Head of caudate nucleus (tissue), 42 donors: ENCODE results near the gene SINHCAF.
A peak's percentile ranks its signal among the peaks of the same experiment; 100 is the strongest.

ENCODE experiments used
- DNase-seq, 42 donors: peaks; one replicate each; pipeline versions ENCODE4 v3.0.0 to v3.0.0-alpha.2; 2020 to 2021; ENCODE audit warnings: mixed read lengths in 7 of 42
- intact Hi-C: fragments of 100-400 bp; cut with DNase I; formaldehyde crosslinking; loops from one replicate; pipeline ENCODE4 v1.15.0; 2022

SINHCAF gene

DNA sequence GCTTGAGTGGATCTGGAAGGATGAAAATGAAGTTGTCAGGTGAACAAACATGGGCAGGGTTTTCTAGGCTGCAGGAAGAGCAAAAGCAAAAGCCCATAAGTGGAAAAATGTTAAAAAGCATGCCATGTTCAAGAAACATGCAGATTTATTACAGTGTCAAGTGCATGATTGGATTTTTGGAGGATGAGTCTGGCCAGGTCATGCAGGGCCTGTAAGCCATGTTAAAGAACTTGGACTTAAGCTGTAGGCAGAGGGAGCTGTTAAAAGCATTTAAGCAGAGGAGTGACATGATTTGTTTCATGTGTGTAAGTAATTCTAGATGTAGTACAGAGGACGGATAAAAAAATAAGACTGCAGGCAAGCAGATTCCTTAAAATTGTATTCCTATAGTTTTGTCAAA is 16.3 kb upstream of the SINHCAF start:
- intact Hi-C loops = no loop called here
- no peak for DNase-seq

DNA sequence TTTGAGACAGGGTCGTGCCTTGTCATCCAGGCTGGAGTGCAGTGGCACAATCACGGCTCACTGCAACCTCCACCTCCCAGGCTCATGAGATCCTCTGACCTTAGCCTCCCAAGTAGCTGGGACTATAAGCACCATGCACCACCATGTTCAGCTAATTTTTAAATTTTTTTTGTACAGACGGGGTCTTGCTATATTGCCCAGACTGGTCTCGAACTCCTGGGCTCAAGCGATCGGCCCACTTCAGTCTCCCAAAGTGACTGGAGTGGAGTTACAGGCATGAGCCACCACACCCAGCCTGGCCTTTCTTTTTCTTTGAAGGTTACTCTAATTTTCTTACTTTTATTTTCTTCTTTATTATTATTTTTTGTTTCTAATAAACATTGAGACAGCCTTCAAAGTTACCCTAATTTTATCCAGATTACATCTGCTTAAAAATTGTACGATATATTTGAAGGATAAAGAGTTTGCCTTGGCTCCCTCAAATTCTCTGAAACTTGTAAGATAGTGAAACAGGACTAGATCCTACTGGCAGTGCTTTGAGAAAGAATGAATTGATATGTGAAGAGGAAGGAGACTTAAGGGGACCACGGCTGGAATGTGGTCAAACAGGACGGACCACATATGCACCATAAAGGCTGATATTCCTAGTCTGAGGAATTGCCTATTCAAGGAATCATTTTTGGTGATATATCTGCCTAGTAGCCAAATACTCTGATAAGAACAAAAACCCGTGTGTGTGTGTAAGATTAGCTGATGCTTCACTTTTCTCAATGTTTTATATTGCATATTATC is 14.1 kb upstream of the SINHCAF start:
- intact Hi-C loops = no loop called here
- no peak for DNase-seq

DNA sequence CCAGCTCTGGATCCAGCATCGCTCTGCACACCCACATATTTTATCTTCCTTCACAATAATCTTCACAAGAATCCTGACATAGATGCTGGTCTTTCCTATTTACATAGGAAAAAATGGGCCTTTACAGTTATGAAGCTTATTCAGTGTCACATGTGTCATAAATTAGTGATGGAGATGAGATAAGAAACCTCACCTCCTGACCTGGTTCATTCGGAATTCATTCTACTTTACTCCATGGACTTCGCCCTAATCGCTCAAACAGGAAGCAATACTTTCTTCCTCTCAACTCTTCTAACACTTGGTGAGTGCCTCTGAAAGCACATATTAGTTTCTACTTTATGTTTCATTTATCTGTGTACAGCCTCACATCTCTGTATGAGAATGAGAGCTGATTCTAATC is 12.0 kb upstream of the SINHCAF start:
- DNase-seq = no peak
- intact Hi-C loops = no loop called here

DNA sequence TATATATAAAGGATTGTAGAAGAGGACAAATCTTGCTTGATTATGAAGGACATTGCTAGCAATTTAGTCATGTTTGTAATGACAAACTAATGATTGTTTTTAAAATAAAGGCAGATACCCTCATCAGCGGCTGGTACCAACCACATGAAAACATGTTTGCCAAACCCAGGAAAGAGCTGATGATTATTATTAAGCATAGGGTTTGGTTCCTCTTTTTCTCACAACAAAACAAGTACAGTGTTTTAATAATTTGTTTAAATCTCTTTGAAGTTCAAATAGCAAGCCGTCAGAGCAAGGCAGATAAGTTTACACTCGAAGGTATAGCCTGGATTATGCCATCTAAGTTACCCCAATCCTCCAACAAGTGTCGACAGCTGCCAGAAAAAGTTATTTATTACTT is 5.3 kb upstream of the SINHCAF start:
- intact Hi-C loops = no loop called here
- DNase-seq = no peak

DNA sequence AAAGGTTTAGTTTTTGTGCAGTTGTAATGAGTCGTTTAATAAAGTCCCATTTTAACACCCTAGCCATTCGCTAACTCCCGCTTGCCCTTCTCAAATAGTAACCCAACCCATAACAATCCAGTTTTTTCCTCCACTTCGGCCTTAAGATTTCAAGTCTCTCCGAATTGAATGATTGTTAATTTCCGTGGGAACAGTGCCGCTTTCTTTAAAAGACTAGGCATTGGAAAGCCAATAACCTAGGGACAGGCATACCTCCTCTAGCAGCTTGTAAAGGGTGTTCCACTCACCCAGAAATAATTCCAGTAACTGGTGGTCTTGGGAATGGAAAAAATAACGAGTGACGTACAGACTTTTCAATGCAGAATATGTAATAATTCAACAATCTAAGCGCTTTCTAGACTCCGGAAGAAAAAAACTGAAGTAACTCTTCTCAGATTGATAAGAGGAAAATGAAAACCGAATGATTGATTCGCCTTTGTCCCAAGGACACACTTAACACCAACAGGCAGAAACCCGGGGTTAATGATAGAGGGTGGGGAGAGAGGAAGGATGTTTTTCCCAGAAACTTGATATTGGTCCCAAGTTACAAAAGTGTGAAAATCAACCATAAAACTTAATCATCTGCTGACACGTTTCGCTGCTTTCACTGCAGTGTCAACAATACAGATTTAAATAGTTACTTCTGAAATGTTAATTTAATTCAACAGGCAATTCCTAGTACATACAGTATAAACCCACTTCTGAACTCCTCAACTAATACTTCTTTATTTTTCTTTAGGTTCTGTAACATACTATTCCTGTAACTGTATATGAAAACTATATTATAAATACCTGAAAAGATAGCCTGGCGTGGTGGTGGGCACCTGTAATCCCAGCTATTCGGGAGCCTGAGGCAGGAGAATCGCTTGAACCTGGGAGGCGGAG is 1.0 kb upstream of the SINHCAF start:
- DNase-seq = peak in 1 of 42 donors; percentile 2
- intact Hi-C loops = no loop called here

DNA sequence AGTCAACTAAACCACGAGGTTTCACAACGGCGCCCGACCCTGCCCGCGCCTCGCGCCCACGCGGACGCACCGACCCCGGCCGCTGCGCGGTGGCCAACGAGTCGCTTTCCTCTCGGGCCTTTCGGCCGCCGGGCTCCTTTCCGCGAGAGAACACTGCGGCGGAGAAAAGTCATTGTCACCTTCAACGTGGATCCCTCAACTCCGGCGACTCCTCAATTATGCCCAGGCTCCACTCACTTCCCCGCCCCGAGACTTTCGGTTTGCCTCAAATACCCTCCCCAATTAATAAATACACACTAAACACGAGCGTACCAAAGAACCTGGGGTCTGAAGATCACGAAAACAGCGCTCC is 450 bp downstream of the SINHCAF start:
- intact Hi-C loops = no loop called here
- peak in 27 of 42 donors; percentile 4 to 64 (median 19) for DNase-seq

DNA sequence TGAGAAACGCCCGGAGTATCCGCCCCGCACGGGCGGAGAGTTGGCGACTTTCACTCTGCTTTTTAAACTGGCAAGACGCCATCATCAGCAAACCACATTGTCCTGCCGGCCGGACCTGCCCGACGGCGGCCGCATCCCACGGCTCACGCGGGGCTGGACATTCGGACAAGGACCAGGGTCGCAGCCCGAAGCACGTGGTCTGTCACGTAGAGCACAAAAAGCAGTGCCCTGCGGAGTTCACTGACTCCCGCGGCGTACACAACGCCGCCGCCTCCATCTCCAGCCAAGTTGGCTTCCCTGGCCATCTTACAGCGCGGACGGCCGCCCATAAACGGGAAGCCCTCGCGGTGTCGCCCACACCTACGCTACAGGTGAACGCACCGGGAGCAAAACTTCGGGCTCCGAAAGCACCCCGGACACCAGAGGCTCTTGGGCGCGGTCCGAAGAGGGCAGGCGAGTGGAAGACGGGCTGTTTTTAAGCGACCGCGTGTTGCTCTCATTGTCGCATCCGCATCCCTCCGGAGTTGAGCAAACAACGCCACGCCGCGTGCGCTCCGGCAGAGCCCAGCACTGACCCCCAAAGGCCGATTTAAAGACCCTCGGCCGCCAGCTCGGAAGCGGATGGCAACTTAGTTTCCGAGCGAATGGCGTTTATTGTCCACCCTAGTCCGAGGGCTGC is 966 bp downstream of the SINHCAF start:
- intact Hi-C loops = no loop called here
- DNase-seq = peak in 39 of 42 donors; percentile 3 to 66 (median 27)

DNA sequence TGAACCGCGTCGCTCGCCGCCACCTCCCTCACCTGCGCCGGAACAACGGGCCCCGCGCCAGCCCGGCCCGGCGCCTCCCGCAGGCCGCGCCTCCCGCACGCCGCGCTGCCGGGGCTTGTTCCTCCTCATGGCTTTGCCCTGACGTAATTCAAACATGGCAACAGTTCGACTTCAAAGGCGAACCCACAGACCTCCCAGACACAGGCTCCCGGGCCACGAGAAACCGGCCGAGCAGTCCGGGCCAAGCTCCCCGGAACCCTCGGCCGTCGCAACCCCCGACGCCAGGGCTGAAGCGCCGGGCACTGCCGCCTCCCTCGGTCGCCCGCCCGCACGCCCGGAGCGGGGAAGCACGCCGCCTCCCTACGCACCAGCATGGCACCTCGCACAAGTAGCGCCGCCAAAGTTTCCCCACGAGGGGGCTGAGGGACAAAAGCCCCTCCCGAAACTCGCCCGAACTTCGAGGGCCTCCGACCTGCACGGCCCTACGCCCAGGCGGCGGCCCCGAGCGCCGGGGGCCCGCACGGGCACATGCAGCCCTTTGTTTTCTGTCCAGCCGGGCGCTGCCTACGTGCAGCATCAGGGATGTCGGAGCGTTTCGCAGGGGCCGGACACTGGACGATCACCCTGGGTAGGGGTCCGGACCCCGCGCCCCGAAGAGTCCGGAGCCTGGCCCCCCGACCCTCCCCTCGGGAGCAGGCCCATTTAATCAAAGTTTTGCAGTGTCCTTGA is 1.7 kb downstream of the SINHCAF start:
- DNase-seq = peak in 40 of 42 donors; percentile 21 to 78 (median 53)
- intact Hi-C loops = no loop called here

DNA sequence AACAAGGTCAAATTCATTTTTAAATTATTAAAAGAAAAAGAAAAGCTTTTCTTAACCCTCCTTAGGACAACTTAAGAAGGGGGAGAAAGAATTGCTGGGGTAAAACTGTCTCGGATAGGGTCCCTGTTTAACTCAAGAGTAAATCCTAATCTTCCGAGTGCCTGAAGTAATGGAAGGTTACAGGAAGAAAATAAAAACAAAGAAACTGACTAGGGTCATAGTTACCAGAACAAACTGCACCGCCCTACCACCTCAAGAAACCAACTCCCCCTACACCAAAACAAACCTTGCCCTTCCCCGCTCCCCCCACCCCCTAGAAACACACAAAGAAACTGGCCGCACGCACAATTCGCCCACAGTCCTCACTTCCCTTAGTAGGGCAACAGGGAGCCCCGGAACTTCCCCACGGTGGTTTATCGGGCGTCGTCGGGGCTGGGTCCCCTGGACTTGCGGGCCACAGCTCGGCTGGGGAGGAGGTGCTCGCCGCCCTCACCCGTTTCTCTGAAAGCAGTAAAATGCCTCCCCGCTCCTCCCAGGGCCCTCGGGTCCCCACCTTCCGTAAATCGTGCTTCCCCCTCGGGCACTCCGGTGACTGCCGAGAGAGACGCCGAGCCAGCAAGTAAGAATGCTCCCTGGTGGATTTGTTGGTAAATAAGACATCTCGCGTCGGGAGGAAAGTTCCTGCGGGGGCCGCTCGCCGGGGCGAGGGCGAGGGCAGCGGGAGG is 2.4 kb downstream of the SINHCAF start:
- intact Hi-C loops = no loop called here
- peak in 24 of 42 donors; percentile 5 to 50 (median 20) for DNase-seq

DNA sequence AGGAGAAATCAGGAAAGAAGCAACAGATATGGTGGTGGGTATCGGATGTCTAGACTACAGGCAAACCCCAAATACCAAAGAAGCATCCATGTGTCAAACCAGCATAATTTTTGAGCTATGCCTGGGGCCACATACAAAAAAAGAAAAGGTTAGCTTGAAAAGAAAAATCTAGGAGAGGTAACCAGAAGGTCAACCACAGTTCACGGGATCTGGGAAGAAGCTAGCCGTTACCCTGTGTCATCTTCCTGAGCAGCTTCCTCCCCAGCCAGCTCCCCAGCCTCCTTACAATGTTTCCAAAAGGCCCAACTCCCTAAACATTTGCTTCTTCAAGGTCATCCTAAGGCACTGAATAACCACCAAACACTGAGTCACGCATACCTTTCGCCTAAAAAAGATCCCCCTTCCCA is 3.1 kb downstream of the SINHCAF start:
- intact Hi-C loops = no loop called here
- no peak for DNase-seq

DNA sequence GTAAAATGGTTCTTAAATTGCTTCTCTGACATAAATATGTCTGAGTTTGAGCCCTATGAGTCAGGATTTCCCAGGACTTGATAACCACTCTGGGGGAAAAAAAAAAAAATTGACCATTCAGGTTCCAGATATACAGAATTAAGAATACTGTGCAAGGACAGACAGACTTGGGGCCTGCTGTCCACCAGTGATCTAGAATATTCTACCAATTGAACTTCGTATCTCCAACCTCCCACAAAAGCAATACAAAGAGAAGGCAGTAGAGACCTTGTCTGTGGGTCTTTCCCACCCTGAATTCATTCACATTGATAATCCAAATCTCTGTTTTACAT is 4.1 kb downstream of the SINHCAF start:
- no peak for DNase-seq
- intact Hi-C loops = no loop called here

DNA sequence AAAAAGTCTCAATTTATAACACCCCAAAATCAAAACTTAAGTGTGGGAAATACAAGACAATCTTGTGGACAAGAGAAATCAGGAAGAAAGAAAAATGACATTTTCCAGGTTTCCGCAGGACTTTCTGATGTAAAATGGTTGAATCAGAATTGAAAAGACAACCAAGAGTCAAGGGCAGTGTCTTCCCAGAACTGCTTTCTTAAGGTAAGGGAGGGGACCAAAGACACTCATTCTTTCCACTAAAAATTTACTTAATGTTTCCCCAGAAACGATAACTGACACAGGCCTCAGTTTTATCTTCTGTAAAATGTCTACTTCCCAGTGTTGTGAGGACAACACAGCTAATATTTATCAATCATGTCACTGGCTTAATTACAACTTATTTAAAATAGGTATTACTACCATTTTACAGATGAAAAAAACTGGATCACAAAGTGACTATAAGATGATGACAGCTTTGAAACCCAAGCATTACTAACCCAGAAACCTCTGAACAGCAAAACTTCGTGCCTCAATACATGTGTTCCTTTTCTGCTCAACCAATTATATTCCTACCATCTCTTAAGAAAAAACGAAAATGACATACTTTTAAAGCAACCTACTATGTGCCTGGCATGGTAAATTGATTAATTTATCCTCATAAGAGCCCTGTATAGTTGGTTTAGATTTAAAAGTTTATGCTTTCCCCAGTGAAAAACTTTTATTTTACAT is 4.6 kb downstream of the SINHCAF start:
- no peak for DNase-seq
- intact Hi-C loops = no loop called here

DNA sequence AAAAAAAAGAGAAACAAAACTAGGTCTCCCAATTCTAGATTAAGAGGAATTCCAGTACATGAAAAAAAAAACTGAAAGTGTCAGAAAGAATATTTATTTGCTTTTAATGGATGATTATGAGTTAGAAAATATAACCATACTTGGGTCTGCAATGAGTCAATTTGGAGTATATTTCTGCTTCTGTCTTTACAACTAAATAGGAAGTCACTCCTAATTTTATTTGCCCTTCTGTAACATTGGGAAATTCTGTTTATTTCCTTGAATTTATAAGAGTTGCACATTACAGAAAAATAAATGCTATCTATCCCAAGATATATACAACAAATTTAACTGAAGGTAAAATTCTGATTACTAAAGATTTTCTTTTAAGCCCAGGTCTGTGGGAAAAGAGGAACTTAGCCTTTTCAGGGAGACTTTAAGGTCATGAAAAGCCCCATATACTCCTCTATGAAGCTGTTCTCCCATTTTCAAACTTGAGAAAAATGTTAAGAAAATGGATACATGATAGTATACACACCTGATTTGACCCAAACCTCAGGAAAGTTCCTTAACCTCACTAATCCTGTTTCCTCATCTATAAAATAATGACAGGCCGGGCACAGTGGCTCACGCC is 7.2 kb downstream of the SINHCAF start:
- intact Hi-C loops = no loop called here

DNA sequence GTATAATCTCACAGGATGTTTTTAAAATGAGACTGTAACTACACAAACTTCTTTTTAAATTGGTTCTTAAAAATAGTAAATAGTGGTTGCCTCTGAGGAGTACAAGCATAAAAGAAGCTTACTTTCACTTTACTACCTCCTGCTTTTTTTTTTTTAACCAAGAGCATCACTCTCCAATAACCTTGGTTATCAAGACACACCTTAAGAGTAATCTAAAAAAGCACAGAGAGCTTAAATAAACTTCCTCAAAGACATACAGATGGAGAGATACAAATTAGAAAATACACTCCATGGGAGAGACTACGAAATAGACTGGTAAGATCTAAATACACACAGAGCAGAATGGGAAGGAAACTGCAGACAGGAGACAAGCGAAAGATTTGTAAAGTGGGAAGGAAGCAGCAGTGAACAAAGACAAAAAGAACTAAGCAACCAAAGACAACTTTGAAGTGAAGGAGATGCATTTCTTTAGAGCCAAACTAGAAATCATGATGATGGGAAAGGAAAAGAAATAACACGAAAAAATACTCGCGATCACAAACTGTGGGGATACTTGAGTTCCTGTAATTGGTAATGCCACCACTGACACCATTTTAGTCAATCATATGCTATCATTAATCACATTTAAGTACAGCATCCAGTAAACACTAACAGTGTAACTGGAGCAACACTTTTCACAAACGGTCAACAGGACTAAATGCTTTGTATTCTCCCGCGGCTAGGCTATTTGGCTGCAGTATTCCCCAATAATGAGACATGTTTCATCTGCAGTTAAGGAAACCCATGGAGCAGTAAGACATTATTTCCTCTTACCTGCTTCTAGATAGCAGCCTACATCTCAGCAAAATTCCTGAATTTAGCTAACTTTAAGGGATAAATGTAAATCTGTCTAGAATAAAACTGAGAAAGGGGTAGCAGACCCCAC is 8.2 kb downstream of the SINHCAF start:
- DNase-seq = no peak
- intact Hi-C loops = no loop called here

More for the DNA sequence above, 7.2 kb downstream of the SINHCAF start:
- DNase-seq = no peak

DNA sequence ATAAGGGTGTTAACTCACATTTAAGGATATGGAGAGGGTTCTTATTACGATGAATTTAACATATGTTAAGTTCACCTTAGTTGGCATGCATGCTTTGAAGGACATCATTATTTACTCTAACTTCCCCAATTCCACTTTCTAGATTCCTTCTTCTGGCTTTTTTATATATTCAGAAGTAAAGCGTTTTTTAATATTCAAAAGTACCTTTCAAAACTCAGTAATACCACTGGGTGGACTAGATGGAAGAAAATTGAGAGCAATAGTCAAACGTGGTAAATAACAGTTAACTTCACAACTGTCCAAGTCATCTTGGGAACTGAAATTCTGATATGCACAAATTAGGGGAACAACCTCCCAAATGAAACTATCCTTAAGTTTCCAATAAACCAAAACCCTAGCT is 9.1 kb downstream of the SINHCAF start:
- intact Hi-C loops = no loop called here
- no peak for DNase-seq

DNA sequence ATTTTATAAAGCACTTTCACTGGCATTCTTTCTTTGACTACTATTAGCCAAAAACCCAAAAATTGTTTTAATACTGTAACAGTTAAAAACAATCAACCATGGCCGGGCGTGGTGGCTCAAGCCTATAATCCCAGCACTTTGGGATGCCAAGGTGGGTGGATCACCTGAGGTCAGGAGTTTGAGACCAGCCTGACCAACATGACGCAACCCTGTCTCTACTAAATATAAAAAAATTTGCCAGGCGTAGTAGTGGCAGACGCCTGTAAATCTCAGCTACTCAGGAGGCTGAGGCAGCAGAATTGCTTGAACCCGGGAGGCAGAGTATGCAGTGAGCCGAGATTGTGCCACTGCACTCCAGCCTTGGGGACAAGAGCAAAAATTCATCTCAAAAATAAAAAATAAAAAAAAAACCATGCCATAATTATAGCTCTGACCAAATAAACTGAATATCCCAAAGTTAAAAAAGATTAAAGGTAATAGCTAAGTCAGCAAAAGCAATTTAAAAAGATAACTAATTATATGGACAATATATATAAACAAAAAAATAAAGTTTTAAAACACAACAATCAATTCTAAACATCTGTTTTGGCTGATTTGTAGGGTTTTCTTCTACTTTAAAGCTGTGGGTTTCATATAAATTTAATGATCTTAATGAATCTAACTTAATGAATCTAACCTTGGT is 10.0 kb downstream of the SINHCAF start:
- intact Hi-C loops = no loop called here
- no peak for DNase-seq
